H1 (cell line): Measurements from ENCODE around the gene NAA16. TPM values are rescaled to one million over a fixed set of nuclear protein-coding genes. Genes with fewer than 3 reads are reported as not detected.

Source experiments
- KDM4A ChIP-seq: IDR thresholded peaks from one replicate; pipeline ENCODE4 v1.7.1; 2012; ENCODE audit warnings: low read depth, mild to moderate bottlenecking, moderate library complexity, low read length, inconsistent platforms; ENCODE audit not compliant: severe bottlenecking
- PHF8 ChIP-seq: fragments of 200-600 bp; sonication (generic); conservative IDR thresholded peaks from 2 replicates; pipeline ENCODE4 v1.7.1; 2012; ENCODE audit warnings: low read depth, mild to moderate bottlenecking, inconsistent platforms, low read length, moderate library complexity
- TCF12 ChIP-seq: IDR thresholded peaks from 2 replicates; pipeline ENCODE4 v1.6.1; 2011; ENCODE audit warnings: low read depth, mild to moderate bottlenecking, low read length
- polyA plus RNA-seq, 7 experiments: library from polyadenylated mRNA; depleted of rRNA in 3 of 7; stranded (reverse) in 5 of 7; unstranded in 2 of 7; fragments of >200 nt in 5 of 7; fragments of 200-250 nt in 2 of 7; gene quantifications; 1 replicate in 5 of 7; 2 replicates in 1 of 7; 4 replicates in 1 of 7; pipeline versions ENCODE4 v1.2.1 to v1.2.3, GENCODE V29; 2011 to 2013; ENCODE audit warnings: missing spikeins in 2 of 7, mixed read lengths in 2 of 7
- total RNA-seq: library from RNA; stranded (reverse); fragmentation: NEBNext Ultra II Directional; extraction: Animal tissue kit (Norgen Biotek cat#: 25700); gene quantifications from 2 replicates; pipeline ENCODE4 v1.2.1, GENCODE V29; 2021

Gene NAA16
- total and polyA plus RNA-seq, 2 of the 8 experiments (the other 6 are each of a cell fraction or from before 2014, with no cell fraction given) = 11.4 to 40.0 TPM

GRCh38 chr13:41273831-41274441, 37.1 kb upstream of the NAA16 start (continued):
- TF ChIP-seq PHF8 = no peak
- no peak for TF ChIP-seq KDM4A
- TF ChIP-seq TCF12 = no peak
- TF ChIP-seq, all 59 proteins: peak for 0
